GM19043 (cell line): ENCODE results near the gene ARHGAP26.

Source experiments
- ATAC-seq: cut with Tn5 transposase; IDR thresholded peaks from one replicate; pipeline ENCODE4 v1.9.1; 2021; ENCODE audit warnings: low read depth; ENCODE audit not compliant: unreplicated experiment

ARHGAP26 gene

GRCh38 chr5:143239882-143240518 lies 469.8 kb downstream of the ARHGAP26 start:
- no peak for ATAC-seq

- ATAC-seq = no peak
Measured at GRCh38 chr5:143241892-143242291, 471.7 kb downstream of the ARHGAP26 start.

DNA sequence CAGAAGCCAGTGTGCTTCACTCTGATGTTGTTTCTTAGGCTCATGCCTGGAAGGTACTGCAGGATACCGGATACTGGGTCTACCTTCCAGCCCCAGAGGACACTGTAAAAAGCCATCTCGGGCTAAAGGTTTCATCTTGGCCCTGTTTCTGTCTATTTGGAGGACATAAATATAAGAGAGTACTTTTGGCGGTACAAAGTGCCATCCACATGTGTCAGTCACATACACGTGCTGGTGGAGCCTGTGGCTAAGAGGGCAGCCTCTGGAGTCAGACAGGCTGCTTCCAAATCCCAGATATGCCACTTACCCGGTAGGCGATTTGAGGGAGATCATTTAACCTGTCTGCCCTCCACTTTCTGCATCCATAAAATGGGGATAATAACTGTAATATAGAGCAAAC lies 472.9 kb downstream of the ARHGAP26 start:
- ATAC-seq = no peak

DNA sequence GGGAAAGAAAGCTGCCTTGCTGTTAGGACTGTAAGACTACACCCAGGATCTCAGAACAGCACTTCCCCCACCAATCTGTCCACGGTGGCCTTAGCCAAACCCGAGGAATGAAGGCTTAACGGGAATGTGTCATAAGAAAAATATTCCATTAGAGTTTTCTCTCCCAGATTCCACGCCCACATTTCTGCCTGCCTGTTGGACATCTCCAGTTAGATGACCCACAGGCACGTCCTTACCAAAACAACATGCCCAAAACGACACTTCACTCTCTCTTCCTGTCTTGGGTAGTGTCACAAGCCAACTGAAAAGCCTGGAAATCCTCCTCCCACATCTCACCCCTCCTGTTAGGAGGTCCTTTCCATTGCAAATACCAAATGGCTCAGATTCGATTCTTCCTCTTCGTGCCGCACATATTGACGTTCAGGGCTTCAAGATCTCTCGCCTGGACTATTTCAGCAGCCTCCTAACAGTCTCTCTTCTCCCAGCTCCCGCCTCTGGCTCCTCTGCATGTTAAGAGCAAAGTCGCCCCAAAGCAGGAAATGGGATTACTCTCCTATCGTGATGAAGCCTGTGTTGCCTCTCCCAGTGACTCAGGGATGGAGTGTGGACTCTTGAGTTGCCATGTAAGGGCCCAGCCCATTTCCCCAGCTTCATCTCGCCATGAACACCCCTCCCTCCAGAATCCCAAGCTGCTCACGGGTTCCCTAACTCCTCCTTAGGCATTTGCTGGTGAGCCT lies 474.0 kb downstream of the ARHGAP26 start:
- ATAC-seq = no peak

DNA sequence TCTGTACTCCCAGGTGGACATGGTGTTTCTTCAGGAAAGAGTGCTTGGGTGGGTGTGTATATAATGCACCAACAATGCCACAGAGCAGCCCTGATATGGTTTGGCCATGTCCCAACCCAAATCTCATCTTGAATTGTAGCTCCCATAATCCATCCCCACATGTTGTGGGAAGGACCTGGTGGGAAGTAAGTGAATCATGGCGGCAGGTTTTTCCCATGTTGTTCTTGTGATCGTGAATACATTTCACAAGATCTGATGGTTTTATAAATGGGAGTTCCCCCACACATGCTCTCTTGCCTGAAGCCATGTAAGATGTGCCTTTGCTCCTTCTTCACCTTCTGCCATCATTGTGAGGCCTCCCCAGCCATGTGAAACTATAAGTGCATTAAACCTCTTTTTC lies 474.8 kb downstream of the ARHGAP26 start:
- ATAC-seq = no peak

GRCh38 chr5:143245929-143246561 lies 475.9 kb downstream of the ARHGAP26 start:
- no peak for ATAC-seq

- ATAC-seq = no peak
Measured at GRCh38 chr5:143247134-143247815, 477.1 kb downstream of the ARHGAP26 start.

DNA sequence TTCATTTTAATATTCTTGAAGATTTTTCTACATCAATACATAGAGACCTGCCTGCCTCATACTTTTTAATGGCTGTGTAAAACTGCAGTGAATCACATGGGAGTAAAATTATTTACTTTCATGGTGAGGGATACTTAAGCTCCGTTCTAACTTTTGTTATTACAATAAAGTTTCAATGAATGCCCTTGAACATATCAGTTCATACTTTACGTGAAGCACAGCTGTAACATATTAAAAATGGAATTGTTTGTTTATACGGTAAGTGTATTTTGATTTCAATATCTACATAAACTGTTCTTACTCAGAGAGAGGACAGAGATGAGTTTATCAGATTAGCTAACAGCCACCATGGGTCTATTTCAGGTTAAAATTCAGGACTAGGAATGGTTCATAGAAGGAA lies 478.2 kb downstream of the ARHGAP26 start:
- no peak for ATAC-seq

DNA sequence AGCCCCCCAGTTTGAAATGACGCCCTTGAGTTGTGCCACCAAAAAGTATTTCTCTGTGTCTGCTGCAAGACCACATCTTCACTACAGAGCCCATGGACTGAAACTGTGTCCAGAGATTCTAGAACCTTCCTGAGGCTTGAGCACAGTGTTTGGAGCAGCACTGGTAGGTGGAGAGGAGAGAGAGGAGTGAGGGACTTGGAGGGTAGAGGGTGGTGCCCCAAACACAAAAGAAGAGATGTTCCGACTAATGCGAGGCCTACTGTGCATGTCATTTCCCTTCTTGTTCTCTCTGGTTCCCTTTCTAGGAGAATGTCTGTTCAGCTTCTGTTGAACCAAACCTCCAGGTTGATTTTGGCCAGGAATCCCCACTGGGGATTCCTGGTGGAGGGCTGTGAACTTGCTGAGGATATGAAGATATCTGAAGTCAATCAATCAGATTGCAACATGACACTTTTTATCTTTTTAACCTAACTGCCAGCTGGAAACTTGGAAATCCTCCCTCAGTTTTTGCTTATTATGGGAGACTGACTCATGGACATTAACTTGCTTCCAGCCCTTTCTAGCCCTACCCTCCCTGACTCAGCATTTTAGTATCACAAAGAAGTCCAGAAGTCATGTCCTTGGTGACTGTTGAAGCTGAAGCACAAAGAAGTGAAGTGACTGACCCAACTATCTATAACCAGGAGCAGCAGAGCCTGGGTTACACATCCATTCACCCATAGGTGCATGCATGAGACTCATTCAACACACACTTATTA lies 478.8 kb downstream of the ARHGAP26 start:
- ATAC-seq = no peak

GRCh38 chr5:143249851-143250250 lies 479.7 kb downstream of the ARHGAP26 start:
- ATAC-seq = no peak

DNA sequence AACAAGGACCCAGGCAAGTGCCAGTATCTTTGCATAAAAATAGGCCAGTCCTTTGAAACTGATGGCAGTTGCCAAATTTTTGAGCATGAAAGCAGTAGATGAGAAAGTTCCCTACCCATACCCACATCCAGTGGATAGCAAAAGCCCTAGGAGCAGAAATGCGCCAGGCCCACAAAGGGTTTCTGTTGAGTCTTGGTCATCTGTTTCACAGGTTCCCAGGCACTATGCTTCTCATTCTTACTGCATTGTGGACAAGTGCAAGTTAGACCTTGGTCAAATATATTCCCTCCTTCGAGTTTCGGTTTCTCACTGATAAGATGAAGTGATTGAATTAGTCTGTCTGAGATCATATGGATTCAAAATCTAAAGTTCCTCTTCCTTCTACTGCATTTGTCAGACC lies 481.0 kb downstream of the ARHGAP26 start:
- no peak for ATAC-seq

DNA sequence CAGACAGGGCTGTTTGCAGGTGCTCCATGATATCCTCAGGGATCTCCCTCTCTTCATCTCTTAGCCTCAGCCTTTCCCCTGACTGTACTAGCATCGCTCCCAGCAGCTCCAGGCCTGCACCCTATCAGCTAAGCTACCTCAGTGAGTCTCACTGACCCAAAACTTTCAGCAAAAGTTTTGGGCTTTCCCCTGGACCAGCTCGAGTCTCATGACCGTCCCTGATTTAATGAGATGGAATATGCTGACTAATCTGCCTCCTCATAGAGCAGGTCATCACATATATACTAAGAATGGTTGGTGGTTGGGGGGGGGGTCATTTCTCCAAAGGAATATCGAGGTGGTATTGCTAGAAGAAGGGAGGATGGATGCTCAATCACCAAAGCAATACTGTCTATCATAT lies 481.8 kb downstream of the ARHGAP26 start:
- ATAC-seq = no peak

- no peak for ATAC-seq
Measured at GRCh38 chr5:143254819-143255218, 484.6 kb downstream of the ARHGAP26 start.

DNA sequence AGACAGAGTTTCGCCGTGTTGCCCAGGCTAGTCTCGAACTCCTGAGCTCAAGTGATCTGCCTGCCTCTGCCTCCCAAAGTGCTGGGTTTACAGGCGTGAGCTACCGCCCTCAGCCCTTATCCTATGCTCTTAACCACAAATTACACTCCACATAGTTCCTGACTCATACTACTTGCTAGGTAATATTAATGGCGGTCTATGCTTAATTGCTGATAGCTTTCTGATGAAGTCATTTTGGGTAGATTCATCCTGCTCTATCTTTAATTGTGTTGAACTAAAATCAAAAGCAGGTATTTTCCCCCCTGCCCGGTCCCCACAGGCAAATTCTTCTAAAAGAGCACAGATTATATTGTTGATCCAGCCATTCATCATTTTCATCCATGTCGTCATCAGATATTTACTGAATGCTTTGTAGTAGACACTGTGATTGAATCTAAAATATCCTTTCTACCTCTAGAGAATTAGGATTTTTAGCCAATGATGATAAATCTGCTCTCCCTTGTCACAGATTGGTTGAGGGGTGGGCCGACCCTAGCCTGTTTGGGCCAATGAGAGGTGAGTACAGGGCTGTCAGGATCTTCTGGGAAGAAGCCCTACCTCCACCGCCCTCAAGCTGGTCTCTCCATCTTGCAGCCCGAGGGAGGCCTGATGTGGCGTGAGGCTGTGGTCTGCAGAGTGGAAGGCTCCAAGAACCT lies 488.5 kb downstream of the ARHGAP26 start:
- ATAC-seq = no peak

DNA sequence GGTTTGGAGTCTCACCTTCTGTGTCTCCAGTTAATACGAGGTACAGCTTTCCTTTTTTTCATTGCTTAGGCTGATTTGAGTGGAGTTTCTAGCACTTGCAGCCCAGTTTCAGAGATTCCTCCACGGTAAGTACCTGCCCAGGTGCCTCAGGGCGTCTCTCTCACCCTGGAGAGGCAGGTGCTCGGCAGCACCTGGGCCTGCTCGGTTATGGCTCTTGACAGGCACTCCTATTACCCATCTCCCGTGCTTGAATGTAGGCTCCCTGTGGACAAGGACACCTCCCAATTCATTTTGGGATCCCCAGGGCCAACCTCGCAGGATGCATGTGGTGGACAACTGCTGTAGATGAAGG lies 489.1 kb downstream of the ARHGAP26 start:
- ATAC-seq = no peak

GRCh38 chr5:143261748-143262392 lies 491.7 kb downstream of the ARHGAP26 start:
- ATAC-seq = no peak

- ATAC-seq = peak; percentile 47
Measured at GRCh38 chr5:143262393-143263174, 492.4 kb downstream of the ARHGAP26 start.

DNA sequence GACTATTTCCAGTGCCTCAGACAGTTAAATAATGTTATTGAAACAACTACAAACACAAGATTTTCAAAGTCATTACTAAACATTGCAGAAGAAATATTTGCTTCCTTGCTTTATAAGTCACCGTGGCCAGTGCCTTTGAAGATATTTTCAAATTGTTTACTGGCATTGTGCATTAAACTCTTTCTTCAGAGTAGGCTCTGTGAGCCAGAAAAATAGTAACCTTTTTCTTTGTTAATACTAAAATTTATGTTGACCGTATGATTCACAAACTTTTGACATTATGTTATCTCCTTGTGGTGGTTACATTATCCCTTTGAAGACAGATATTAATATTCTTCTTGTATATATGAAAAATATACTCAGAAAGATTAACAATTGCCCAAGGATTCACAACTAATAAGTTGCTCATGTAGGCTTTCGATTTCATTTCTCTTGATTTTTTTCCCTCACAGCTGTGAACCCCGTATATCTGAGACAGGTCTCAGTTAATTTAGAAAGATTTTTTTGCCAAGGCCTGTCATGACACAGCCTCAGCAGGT lies 493.2 kb downstream of the ARHGAP26 start:
- no peak for ATAC-seq

DNA sequence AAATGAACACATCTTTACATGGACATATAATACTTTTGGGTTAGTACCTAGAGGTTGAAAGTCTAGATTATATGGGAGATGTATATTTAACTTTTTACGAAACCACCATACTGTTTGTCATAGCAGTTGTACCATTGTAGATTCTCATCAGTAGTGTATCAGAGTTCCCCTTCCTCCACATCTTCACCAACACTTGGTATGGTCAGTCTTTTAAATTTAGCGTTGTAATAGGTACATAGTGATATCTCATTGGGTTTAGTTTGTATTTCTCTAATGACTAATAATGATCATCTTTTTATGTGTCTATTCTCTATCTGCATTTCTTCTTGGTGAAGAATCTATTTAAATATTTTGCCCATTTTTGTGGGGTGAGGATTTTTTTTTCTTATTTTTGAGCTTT lies 495.8 kb downstream of the ARHGAP26 start:
- ATAC-seq = no peak
